Transverse colon (tissue), 4 donors: ENCODE measurements around the gene CEP44.
A peak's percentile ranks its signal among the peaks of the same experiment; 100 is the strongest.

Source experiments
- CTCF ChIP-seq, 5 experiments: fragments of 200-600 bp in 3 of 5; fragments of 450-650 bp in 2 of 5; sonication (generic) in 3 of 5; IDR thresholded peaks; 1 replicate in 2 of 5; 2 replicates in 3 of 5; pipeline ENCODE4 v1.5.1; 2016 to 2017; ENCODE audit warnings: antibody characterized with exemption in 5 of 5, inconsistent platforms in 3 of 5, mild to moderate bottlenecking in 2 of 5, moderate library complexity in 1 of 5
- POLR2A ChIP-seq: fragments of 450-650 bp; IDR thresholded peaks from one replicate; pipeline ENCODE4 v1.6.1; 2016; ENCODE audit warnings: antibody characterized with exemption, mild to moderate bottlenecking, moderate library complexity
- POLR2AphosphoS5 ChIP-seq, 3 donors: sonication (generic); formaldehyde crosslinking; IDR thresholded peaks; one replicate each; pipeline ENCODE4 v1.6.1; 2016; ENCODE audit warnings: antibody characterized with exemption in 3 of 3

DNA sequence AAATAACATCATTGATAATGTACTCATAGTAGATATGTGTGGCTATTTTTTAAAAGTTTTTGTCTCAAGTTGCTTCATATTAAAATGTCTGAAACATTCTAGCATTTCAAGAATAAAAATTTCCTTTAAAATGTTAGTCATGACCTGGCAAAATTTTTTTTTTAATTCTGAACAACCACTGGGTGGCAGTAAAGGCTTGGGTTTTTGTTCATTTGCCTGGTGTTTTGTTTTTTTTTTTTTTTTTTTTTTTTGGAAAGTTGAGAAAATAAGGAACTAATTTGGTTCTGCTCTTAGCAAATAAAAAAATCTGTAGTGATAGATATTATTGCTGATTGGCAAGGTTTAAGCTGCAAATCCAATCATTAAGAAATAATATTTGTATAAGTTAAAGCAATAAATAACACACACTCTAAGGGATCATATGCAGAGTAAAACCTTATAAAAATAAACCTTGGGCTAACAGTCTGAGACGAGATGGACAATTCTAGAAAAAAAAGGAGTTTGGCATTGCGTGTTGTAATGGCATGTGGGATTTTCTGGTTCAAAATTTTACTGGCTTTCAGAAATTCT is 81.4 kb downstream of the CEP44 start:
- TF ChIP-seq POLR2AphosphoS5 (IDR thresholded peaks at IDR 0.05) (no peak), CTCF (IDR thresholded peaks at IDR 0.05) (peak; percentile 46 to 62 (median 54)), POLR2A (no peak)
